DMS53 treated with DMSO at 0.1 percent for 48 hours (cell line): ENCODE data around the gene ARHGAP28.

Source experiments
- DNase-seq: peaks from one replicate; lab custom pipeline; 2025; ENCODE audit not compliant: unreplicated experiment; lab: John Stamatoyannopoulos, UW

The ARHGAP28 gene

GRCh38 chr18:6732952-6733351 is 3.4 kb downstream of the ARHGAP28 start:
- DNase-seq = no peak

- no peak for DNase-seq
Measured at GRCh38 chr18:6733758-6734157, 4.2 kb downstream of the ARHGAP28 start.

- DNase-seq = no peak
Measured at GRCh38 chr18:6734726-6735430, 5.4 kb downstream of the ARHGAP28 start.

GRCh38 chr18:6737833-6738232 is 8.3 kb downstream of the ARHGAP28 start:
- no peak for DNase-seq

- no peak for DNase-seq
Measured at GRCh38 chr18:6738622-6739021, 9.1 kb downstream of the ARHGAP28 start.

GRCh38 chr18:6741232-6741663 is 11.7 kb downstream of the ARHGAP28 start:
- DNase-seq = peak; percentile 60

GRCh38 chr18:6741786-6742185 is 12.3 kb downstream of the ARHGAP28 start:
- DNase-seq = no peak

- DNase-seq = no peak
Measured at GRCh38 chr18:6743999-6744398, 14.5 kb downstream of the ARHGAP28 start.

GRCh38 chr18:6744816-6745455 is 15.4 kb downstream of the ARHGAP28 start:
- DNase-seq = no peak

- DNase-seq = no peak
Measured at GRCh38 chr18:6745504-6746031, 16.1 kb downstream of the ARHGAP28 start.

- peak; percentile 8 for DNase-seq
Measured at GRCh38 chr18:6746386-6746960, 17.0 kb downstream of the ARHGAP28 start.

GRCh38 chr18:6747646-6748045 is 18.1 kb downstream of the ARHGAP28 start:
- DNase-seq = peak; percentile 96

GRCh38 chr18:6748241-6748640 is 18.7 kb downstream of the ARHGAP28 start:
- DNase-seq = no peak

GRCh38 chr18:6750411-6750810 is 20.9 kb downstream of the ARHGAP28 start:
- no peak for DNase-seq

GRCh38 chr18:6751222-6751621 is 21.7 kb downstream of the ARHGAP28 start:
- no peak for DNase-seq

- no peak for DNase-seq
Measured at GRCh38 chr18:6752202-6752860, 22.8 kb downstream of the ARHGAP28 start.

GRCh38 chr18:6755107-6755506 is 25.6 kb downstream of the ARHGAP28 start:
- no peak for DNase-seq

- no peak for DNase-seq
Measured at GRCh38 chr18:6757931-6758330, 28.4 kb downstream of the ARHGAP28 start.

- no peak for DNase-seq
Measured at GRCh38 chr18:6759579-6759978, 30.1 kb downstream of the ARHGAP28 start.

GRCh38 chr18:6763524-6763923 is 34.0 kb downstream of the ARHGAP28 start:
- DNase-seq = no peak

- DNase-seq = no peak
Measured at GRCh38 chr18:6764382-6764781, 34.9 kb downstream of the ARHGAP28 start.

GRCh38 chr18:6773777-6774176 is 44.3 kb downstream of the ARHGAP28 start:
- no peak for DNase-seq
